PC-9 (cell line): ENCODE measurements around the gene UBASH3A. TPM values are rescaled to one million over a fixed set of nuclear protein-coding genes. Genes with fewer than 3 reads are reported as not detected.
A peak's percentile ranks its signal among the peaks of the same experiment; 100 is the strongest.

Experiments
- BruUV-seq: library from RNA; stranded (reverse); fragments of 400-500 nt; replicated peaks from 2 replicates; lab custom pipeline; 2021; lab: Mats Ljungman, UMichigan
- CTCF ChIA-PET: fragments of 300-600 bp; sonication (Branson Sonifier 250); formaldehyde crosslinking; loops from one replicate; lab custom pipeline; 2022; ENCODE audit warnings: antibody characterized with exemption; lab: Charles Lee
- POLR2A ChIA-PET: fragments of 300-600 bp; sonication (Branson Sonifier 250); formaldehyde crosslinking; loops from one replicate; lab custom pipeline; 2022; ENCODE audit warnings: antibody characterized with exemption; ENCODE audit not compliant: unreplicated experiment; lab: Charles Lee
- DNase-seq, 2 experiments: peaks; one replicate each; pipeline versions ENCODE4 v3.0.0 to v3.0.0-alpha.2; 2015 to 2022; ENCODE audit warnings: mixed read lengths in 1 of 2
- H2AFZ ChIP-seq: fragments of 200-600 bp; sonication (generic); 2 replicates; pipeline ENCODE4 v1.8.1; 2017; ENCODE audit warnings: antibody characterized with exemption
- H3F3A ChIP-seq: fragments of 200-600 bp; sonication (generic); 2 replicates; pipeline ENCODE4 v1.8.1; 2017; ENCODE audit warnings: antibody characterized with exemption, mild to moderate bottlenecking, low read depth; ENCODE audit not compliant: insufficient read depth
- H3K27ac ChIP-seq: fragments of 200-600 bp; sonication (generic); 2 replicates; pipeline ENCODE4 v1.6.1; 2016; ENCODE audit warnings: mixed run types
- H3K27me3 ChIP-seq: fragments of 200-600 bp; sonication (generic); 2 replicates; pipeline ENCODE4 v1.6.1; 2016; ENCODE audit warnings: low read depth, mixed run types; ENCODE audit not compliant: insufficient read depth
- H3K36me3 ChIP-seq: fragments of 200-600 bp; sonication (generic); 2 replicates; pipeline ENCODE4 v1.6.1; 2016; ENCODE audit warnings: low read depth, mixed run types
- H3K4me1 ChIP-seq: fragments of 200-600 bp; sonication (generic); replicated peaks from 2 replicates; pipeline ENCODE4 v1.6.1; 2016; ENCODE audit warnings: mixed run types; ENCODE audit not compliant: insufficient read depth
- H3K4me2 ChIP-seq: fragments of 200-600 bp; sonication (generic); 2 replicates; pipeline ENCODE4 v1.6.1; 2017; ENCODE audit warnings: mixed run types
- H3K4me3 ChIP-seq: fragments of 200-600 bp; sonication (generic); 2 replicates; pipeline ENCODE4 v1.6.1; 2016; ENCODE audit warnings: mixed run types
- H3K79me2 ChIP-seq: fragments of 200-600 bp; sonication (generic); 2 replicates; pipeline ENCODE4 v1.6.1; 2017; ENCODE audit warnings: low read depth, mixed run types
- H3K9me2 ChIP-seq: fragments of 200-600 bp; sonication (generic); 2 replicates; pipeline ENCODE4 v1.8.1; 2017; ENCODE audit warnings: mild to moderate bottlenecking; ENCODE audit not compliant: insufficient read depth
- H3K9me3 ChIP-seq: fragments of 200-600 bp; sonication (generic); 2 replicates; pipeline ENCODE4 v1.8.1; 2016; ENCODE audit warnings: low read depth; ENCODE audit not compliant: insufficient read depth
- H4K20me1 ChIP-seq: fragments of 200-600 bp; sonication (generic); 2 replicates; pipeline ENCODE4 v1.8.1; 2017; ENCODE audit not compliant: insufficient read depth
- CTCF ChIP-seq: fragments of 200-600 bp; sonication (generic); conservative IDR thresholded peaks from 2 replicates; pipeline ENCODE4 v1.6.1; 2017; ENCODE audit warnings: mixed run types, antibody characterized with exemption, mild to moderate bottlenecking, moderate library complexity
- EZH2 ChIP-seq: fragments of 200-600 bp; sonication (generic); IDR thresholded peaks from 2 replicates; pipeline ENCODE4 v1.8.0; 2017; ENCODE audit warnings: antibody characterized with exemption, low read depth
- intact Hi-C: fragments of 100-400 bp; cut with micrococcal nuclease; formaldehyde crosslinking; loops from one replicate; pipeline ENCODE4 v1.10.0; 2022; ENCODE audit not compliant: unreplicated experiment
- total RNA-seq: library from RNA; stranded (reverse); gene quantifications from 2 replicates; pipeline ENCODE4 v1.2.3, GENCODE V29; 2021

UBASH3A gene
- total RNA-seq, 1 experiment from 2014 or later: not detected

GRCh38 chr21:42365770-42366169 lies 37.9 kb upstream of the UBASH3A start:
- ChIA-PET POLR2A (no interaction called here), CTCF (no interaction called here)
- no peak for DNase-seq
- no peaks in the 10 kb centered on the region for H3K9me3 ChIP-seq
- no peak overlapping the region for H3K4me3 ChIP-seq
- 0 out of 2 replicates have a peak overlapping the region, but pooled peaks have one; percentile 7 for H3K4me2 ChIP-seq
- H3K36me3 ChIP-seq: no peaks in the 10 kb centered on the region
- no peaks in the 10 kb centered on the region for H3K79me2 ChIP-seq
- H3K27me3 ChIP-seq: no peaks in the 10 kb centered on the region
- intact Hi-C loops: no loop called here
- TF ChIP-seq EZH2 (no peak), CTCF (no peak)
- no TSS peak for BruUV-seq
- peaks cover 25% of the 10 kb centered on the region for H3F3A ChIP-seq
- no peaks in the 10 kb centered on the region for H3K9me2 ChIP-seq
- H3K27ac ChIP-seq: peak overlapping the region; percentile 81
- no peak overlapping the region for H2AFZ ChIP-seq
- H4K20me1 ChIP-seq: no peaks in the 10 kb centered on the region
- H3K4me1 ChIP-seq: peaks cover 47% of the 10 kb centered on the region

GRCh38 chr21:42366292-42367010 lies 37.3 kb upstream of the UBASH3A start, which contains the start of gene TFF1:
Gene TFF1 (minus strand): TSS chr21:42366535. CDS start chr21:42366495, 40 bp downstream.
- CTCF ChIA-PET: interaction anchor here (0.5 to 0.9 kb wide), 3 partner anchors 15 to 754 kb away, joined by 3 to 7 read pairs (median 4); no protein-coding TSS in a partner anchor
- BruUV-seq: no TSS peak
- H3K4me1 ChIP-seq: peaks cover 47% of the 10 kb centered on the region
- H3F3A ChIP-seq: peaks cover 25% of the 10 kb centered on the region
- TF ChIP-seq EZH2 (no peak), CTCF (no peak)
- H3K9me3 ChIP-seq: no peaks in the 10 kb centered on the region
- H3K4me2 ChIP-seq: peak within 1 kb of the TSS; percentile 26
- intact Hi-C loops: no loop called here
- H3K27me3 ChIP-seq: no peaks in the 10 kb centered on the region
- no peak within 1 kb of the TSS for H3K4me3 ChIP-seq
- no peaks in the 10 kb centered on the region for H3K9me2 ChIP-seq
- no peak within 1 kb of the TSS for H2AFZ ChIP-seq
- H3K27ac ChIP-seq: peak within 1 kb of the TSS; percentile 81
- H3K79me2 ChIP-seq: no peaks in the 10 kb centered on the region
- no peaks in the 10 kb centered on the region for H4K20me1 ChIP-seq
- no peaks in the 10 kb centered on the region for H3K36me3 ChIP-seq
- peak; percentile 50 to 87 for DNase-seq
- POLR2A ChIA-PET: no interaction called here

DNA sequence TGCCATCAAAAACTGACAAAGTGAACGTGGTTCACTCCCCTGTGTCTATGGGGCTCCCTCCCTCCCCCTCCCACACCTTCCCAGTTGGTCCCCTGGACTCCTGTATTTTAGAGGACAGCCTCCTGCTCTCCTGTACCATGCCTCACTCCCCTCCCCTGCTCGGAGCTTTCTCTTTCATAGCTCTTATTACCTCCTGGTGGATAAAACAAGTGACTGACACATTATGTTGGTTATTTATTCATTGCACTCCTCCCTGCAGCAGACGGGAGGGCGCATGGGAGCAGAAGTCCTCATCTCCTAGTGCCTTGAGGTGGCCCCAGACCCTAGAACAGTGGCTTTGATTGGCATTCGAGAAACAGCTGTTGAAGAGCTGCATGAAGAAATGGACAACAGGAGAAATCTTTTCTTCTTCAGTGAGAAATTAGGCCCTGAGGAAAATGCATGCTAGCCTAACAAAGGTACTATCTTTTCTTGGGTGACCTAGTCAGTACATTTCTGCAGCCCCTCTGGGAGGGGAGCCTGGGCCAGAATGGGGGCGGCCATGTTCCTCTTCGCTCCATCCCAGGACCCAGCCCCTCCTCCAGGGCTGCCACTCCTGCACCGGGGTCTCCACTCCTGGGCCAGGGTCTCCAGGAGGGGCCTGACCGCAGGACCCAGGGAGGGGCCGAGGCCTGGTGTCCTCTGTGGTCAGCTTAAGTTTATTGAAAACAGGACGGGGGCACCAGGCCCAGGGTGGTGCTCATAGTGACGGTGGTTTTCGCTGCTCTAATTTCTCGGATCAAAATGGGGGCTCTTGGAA lies 36.1 kb upstream of the UBASH3A start:
- Histone ChIP-seq H4K20me1 (no peaks in the 10 kb centered on the region), H3F3A (peaks cover 24% of the 10 kb centered on the region), H3K4me1 (peaks cover 45% of the 10 kb centered on the region), H3K4me3 (no peak overlapping the region), H3K4me2 (no peak overlapping the region; the same call in 1 of the 2 replicates), H3K27me3 (no peaks in the 10 kb centered on the region), H3K9me2 (no peaks in the 10 kb centered on the region), H2AFZ (no peak overlapping the region), H3K36me3 (no peaks in the 10 kb centered on the region), H3K9me3 (no peaks in the 10 kb centered on the region), H3K79me2 (no peaks in the 10 kb centered on the region), H3K27ac (peak overlapping the region; percentile 81)
- CTCF ChIA-PET: interaction anchor here (0.9 kb wide), 1 partner anchor 14 kb away, joined by 3 read pairs; no protein-coding TSS in a partner anchor
- no peak for DNase-seq
- intact Hi-C loops: no loop called here
- no peak for TF ChIP-seq CTCF
- TF ChIP-seq EZH2: no peak
- POLR2A ChIA-PET: no interaction called here
- BruUV-seq: no TSS peak
